ENCODE measurements around the gene COL4A6.
"Not testable (repeated sequence)": the region's sequence is repeated elsewhere in the genome, so short reads cannot be mapped to it uniquely, and the experiment has no call there.

Gene COL4A6

GRCh38 chrX:108438110-108438623, at the start of gene COL4A6:
TSS of gene COL4A6 (minus strand) at chrX:108438422. CDS start at chrX:108438196, 226 bp downstream.
- DNase-seq = no peak

GRCh38 chrX:108485960-108486359, 47.7 kb upstream of the COL4A6 start:
- no peak for DNase-seq

DNA sequence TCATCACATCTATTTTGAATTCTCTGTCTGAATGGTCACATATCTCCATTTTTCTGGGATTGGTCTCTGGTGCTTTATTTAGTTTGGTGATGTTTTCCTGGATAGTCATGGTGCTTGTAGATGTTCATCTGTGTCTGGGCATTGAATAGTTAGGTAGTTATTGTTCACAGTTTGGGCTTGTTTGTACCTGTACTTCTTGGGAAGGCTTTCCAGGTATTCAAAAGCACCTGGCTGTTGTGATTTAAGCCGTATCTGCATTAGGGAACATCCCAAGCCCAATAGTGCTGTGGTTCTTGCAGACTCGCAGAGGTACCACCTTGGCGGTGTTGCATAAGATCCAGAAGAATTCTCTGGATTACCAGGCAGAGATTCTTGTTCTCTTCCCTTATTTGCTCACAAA, 46.0 kb upstream of the COL4A6 start:
- DNase-seq = no peak

DNA sequence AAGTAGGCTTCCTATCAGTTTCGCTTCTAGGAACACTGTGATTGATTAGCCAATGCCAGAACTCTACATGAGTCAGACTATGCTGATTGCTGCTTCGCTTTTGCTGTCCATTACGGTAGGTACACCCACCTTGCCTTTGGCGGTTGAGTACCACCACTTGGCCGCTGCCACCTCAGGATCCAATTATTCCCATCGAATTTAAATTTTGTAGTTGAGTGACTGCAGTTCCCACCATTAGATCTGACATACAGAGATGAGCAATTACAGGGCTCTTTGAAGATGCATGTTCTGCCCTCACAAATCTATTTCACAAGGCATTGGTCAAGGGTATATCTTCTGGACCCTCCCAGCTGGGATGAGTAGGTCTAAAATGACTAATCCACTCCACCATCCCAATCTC, 43.3 kb upstream of the COL4A6 start:
- DNase-seq = not testable (repeated sequence)

DNA sequence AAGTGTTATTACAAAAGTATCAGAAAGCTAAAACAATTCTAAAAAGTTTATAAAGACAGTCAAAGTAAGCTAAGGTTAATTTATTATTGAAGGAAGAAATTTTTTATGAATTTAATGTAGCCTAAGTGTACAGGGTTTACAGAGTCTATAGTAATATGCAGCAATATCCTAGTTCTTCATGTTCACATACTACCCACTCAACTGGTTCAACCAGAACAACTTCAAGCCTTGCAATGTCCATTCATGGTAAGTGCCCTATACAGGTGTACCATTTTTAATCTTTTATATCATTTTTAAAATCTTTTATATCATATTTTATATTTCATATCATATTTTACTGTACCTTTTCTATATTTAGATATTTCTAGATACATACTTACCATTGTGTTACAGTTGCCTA, 35.8 kb upstream of the COL4A6 start:
- no peak for DNase-seq

DNA sequence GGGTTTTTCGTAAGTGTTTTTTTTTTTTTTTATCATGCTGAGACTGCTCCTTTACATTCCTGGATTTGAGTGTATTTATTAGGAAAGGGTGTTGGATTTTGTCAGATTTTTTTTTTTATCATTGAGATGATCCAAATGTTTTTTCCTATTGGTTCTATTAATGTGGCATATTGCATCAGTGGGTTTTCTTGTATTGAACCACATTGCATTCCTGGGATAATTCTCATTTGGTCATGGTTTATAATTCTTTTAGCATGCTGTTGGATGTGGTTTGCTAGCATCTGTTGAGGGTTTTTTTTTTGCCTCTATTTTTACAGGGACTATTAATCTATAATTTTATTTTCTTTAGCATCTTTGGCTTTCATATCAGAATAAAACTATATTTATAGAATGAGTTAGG, 30.3 kb upstream of the COL4A6 start:
- no peak for DNase-seq

GRCh38 chrX:108464604-108465003, 26.4 kb upstream of the COL4A6 start:
- no peak for DNase-seq

DNA sequence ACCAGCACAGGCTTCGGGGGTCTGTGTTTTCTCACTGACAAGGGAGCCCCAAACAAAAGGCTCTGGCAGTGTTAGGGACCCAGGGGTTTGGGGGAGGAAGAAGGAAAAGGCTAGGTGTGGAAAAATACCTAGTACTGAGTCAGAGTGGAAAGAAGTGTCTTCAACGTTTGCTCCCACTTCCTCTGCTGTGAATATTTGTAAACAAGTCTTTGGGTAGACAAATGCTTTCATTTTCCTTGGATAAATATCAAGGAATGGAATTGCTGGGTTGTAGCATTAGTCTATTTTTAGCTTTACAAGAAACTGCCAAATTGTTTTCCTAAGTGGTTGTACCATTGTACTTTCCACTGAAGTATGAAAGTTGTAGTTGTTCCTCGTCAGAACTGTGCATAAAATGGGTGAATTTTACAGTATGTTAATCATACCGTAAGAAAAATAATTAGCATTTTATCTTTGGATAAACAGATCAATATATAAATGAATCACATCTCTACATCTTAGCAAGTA, 18.8 kb upstream of the COL4A6 start:
- no peak for DNase-seq

- no peak for DNase-seq
Observed at GRCh38 chrX:108453841-108454240, 15.6 kb upstream of the COL4A6 start.

DNA sequence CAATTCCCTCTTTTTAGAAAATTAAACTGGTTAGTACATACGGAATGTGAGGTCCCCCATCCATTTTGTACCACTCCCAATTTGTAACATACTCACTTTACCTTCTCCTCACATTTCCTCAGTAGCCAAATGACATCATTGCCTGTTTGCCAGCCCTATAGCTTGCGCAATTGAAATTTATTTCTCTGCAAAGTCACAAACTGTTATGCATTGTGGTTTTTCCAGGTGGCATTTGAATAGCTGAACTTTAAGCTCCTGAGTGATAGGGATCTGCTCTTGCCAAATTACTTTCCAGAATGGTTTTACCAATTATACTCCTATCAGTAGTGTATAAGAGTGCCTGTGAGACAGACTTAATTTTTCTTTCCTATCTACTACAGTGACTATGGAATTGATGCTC, 9.1 kb upstream of the COL4A6 start:
- no peak for DNase-seq

DNA sequence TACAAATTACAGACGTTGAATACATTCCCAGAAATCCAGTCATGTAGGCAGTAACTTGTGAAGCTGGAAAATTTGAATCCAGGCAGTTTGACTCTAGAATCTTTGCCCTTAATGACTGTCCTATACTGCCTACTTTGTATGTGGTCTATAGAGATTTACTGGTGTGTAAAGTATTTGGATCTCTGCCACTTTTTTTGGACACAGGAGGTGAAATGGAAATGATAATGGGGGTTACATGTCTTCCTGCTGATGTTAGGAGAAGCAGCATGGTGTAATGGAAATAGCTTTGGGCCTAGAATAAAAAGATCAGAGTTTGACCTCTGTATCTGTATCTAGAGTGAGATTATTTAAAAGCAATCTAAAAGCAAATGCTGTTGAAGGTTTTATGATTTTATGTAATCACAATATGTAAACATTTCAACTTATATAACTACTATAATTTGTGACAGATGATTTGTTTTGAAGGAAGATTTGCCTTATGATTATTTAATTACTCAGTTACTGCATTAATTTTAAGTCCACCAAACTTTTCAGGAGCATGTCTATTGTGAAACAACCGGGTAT, 4.8 kb upstream of the COL4A6 start:
- DNase-seq = no peak

- DNase-seq = no peak
Observed at GRCh38 chrX:108439961-108440696, 1.9 kb upstream of the COL4A6 start.

DNA sequence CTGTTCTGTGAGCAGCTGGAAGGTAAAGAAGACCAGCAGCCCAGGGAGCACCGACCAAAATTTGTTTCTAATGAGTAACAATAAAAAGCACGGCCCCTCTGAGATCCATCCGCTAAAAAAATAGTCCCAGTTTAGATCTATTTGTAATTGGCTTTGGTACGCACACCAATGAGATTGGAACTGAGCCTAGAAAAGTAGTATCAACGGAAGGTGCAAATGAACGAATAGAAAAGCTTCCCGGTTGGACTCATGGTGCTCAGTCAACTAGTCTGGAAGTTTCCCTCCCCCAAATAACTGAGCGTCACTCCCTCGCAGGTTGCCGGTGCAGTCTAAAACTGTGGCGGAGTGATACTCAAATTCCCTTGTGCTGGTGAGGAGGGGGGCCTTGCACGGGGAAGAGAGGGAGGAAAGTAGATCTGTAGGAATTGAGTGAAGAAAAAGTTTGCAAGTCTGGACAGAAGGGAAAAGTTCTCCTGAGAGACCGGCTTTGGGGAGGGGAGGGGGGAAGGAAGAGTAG, 1.3 kb upstream of the COL4A6 start, which contains the start of gene COL4A5:
Gene COL4A5 (plus strand): TSS at position 413 of the 517 bp plus-strand sequence. CDS start 288 bp downstream, outside the sequence.
- DNase-seq = no peak

DNA sequence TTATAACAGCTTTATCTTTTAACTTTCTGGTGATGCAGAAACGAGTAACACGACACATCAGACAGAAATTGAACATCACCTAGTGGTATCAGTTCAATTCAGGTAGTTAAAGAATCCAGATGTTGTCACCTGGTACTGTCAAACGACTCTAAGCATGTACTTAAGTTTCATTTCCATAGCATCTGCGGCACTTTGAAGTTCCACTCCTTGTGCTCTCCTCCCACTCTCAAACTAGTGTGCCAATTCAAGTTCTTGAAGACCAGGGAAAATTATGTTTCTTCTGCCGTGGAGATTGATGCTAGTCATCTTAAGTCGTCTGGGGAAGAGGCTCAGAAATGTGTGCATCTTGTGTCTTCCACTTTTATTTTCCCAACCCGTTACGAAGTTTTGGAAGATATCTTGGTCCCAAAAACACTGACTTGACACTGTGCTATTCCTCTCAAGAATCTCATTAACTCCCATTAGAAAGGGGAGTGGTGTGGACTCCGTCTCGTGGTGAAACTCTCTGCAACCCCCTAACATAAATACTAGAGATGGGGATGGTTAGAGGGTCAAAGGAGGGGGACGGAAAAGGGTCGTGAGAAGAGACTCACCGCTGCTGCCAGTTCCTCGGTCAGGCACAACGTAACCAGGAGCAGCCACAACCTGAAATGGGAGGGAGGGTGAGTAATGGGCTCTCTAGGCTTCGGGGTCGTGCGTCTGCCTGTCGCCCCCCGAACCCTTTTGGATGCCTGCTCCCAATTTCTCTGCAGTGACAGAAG, 693 bp downstream of the COL4A6 start:
- DNase-seq = no peak

GRCh38 chrX:108435261-108435660, 3.0 kb downstream of the COL4A6 start:
- DNase-seq = no peak

- no peak for DNase-seq
Observed at GRCh38 chrX:108426262-108426661, 12.0 kb downstream of the COL4A6 start.

DNA sequence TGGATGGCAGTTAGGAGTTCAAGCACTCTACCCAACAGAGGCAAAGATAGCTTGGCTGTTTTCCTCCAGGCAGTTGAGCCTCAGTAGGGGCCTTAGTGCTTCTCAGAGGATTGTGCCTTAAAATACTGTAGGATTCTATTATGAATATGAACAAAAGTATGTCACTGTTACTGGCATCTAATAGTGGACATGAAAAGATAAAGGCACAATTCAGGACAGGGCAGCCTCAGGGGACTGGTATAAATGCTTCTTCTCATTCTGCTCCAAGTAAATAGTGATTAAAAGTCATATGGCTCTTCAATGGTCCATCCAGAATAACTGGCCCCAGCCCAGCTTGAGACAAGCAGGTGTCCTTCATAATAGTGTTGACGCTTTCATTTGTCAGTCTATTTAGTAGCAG, 17.7 kb downstream of the COL4A6 start:
- no peak for DNase-seq

DNA sequence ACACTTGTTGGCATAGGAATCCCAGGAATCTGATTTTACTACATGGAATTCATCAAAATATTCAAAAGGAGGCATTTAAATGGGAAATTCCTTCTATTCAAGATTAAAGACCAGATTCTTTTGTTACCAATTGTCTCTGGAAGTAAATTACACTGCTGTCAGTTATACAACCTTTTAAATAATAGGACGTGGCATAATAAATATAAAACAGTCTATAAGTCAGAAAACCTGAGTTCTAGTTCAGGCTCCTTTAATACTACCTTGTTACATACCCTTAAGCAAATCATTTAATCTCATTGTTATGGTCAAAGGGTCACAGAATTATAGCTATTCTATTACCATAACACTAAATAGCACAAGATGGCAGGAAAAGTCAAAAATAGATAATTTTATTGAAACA, 18.8 kb downstream of the COL4A6 start:
- no peak for DNase-seq

DNA sequence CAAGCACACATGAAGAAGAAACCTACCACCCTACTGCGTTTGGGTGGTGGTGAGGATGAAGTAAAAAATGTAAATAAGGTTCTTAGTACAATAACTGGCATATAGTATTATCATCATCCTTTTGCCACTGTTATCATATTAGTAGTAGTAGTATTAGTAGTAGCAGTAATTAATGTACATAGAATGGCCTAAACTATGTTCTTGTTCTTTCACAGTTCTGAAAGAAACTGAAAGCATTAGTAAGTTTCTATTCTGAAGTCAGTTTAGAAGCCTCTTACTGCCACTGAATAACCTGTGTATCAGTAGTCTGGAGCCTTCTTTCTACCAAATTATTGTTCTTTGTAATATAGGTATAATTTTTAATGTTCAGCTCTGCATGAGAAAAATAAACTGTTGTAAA, 21.0 kb downstream of the COL4A6 start:
- no peak for DNase-seq

DNA sequence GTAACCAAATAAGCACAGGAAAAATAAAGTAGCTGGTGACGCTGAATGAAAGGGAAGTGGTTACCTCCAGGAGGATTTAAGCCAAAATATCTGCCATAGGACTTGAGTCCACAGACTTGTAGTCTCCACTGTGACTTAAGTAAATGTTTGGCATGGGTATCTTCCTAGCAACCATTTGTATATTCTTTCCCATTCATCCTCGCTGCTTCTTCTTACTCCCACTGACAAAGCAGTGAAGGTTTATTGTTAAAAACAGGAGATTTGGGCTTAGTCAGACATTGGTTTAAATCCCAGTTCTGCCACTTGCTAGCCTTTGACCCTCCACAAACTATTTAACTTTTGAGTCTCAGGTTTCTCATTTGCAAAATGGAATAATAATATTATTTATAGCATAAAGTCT, 22.3 kb downstream of the COL4A6 start:
- DNase-seq = no peak

- no peak for DNase-seq
Observed at GRCh38 chrX:108415146-108415545, 23.1 kb downstream of the COL4A6 start.

DNA sequence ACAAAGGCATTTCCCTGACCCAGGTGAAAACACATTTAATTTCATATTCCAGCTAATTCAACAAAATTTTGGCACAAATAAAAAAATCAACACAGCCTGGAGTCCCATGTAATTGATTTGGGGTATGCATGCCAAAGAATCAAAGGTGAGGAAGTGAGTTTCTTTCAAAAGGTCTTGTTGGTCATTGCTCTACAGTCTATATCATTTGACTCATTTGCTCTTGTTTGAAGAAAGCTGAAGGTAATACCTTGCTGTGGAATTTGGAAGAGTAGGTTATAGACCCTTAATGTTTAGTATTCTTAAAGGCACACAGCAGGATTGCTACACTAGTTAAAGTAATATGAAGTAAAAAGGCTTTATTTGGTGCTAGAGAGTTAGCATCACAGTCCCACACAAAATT, 25.4 kb downstream of the COL4A6 start:
- DNase-seq = no peak

DNA sequence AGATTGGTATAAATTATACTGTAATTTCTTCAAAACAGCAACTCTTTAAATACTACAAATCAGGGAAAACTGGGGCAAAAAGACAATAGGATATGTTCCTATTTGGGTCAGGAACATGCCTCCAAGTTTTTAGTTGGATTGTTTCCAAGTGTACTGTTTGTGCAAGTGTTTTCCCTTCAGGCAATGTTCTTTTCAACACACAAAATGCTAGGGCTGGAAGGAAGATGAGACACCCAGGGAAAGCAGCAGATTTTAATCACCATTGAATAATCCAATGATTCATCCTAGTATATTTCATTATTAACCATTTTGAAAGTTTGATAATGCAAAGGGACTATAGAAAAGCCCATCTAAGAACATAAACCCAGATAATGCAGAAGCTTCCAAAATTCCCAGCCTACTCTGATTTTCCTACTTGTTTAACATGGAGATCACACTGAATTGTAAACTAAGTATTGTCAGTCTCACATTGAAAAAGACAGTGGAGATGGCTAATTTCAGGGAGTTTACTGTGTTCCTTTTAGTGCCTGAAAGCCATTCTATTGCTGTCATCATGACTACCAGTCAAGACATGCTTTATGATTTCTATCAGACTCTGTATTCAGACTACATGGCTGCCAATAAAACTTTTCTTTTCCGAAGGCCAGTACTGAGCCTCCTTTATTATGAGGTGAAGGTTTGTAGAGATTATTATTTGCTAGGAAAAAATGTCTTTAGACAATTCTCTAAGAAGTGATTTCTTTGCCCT, 38.6 kb downstream of the COL4A6 start:
- DNase-seq = no peak

Data from activated effector memory CD4-positive, alpha-beta T cell treated with Interleukin-2 at 50 U/mL for 16 hours (primary cell).